ENCODE measurements around the gene RAB4A.

RAB4A gene

GRCh38 chr1:229342656-229343569 is 72.0 kb downstream of the RAB4A start, which contains the start of gene CCSAP:
Gene CCSAP (minus strand): TSS chr1:229343047. CDS start chr1:229342465, 582 bp downstream.
- no peak for TF ChIP-seq CTCF (IDR thresholded peaks at IDR 0.05; ENCODE audit: low read depth, low read length)
- H3K4me3 ChIP-seq (ENCODE audit: low read depth, low read length), result peak within 1 kb of the TSS; percentile 77

DNA sequence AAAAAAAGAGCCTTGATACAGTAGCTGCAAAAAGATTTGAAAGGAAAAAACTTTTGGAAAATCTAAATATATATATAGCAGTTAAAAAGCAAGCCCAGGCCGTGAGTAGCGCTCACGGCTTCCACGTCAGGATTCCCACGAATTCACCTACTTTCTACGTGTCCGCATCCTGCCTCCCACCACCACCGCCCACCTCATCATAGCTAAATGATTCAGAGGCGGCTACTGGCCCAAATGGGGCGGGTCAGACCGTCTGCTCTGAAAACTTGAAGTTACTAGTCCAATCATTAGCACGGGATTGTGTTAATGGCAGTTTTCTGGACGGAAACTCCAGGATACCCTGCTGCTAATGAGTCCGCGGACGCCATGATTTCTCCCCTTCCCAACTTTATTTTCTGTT is 73.2 kb downstream of the RAB4A start:
- H3K4me3 ChIP-seq (ENCODE audit: low read depth, low read length), result no peak overlapping the region
- no peak for TF ChIP-seq CTCF (IDR thresholded peaks at IDR 0.05; ENCODE audit: low read depth, low read length)

GRCh38 chr1:229344937-229345684 is 74.2 kb downstream of the RAB4A start:
- no peak for TF ChIP-seq CTCF (IDR thresholded peaks at IDR 0.05; ENCODE audit: low read depth, low read length)
- no peak overlapping the region for H3K4me3 ChIP-seq (ENCODE audit: low read depth, low read length)

DNA sequence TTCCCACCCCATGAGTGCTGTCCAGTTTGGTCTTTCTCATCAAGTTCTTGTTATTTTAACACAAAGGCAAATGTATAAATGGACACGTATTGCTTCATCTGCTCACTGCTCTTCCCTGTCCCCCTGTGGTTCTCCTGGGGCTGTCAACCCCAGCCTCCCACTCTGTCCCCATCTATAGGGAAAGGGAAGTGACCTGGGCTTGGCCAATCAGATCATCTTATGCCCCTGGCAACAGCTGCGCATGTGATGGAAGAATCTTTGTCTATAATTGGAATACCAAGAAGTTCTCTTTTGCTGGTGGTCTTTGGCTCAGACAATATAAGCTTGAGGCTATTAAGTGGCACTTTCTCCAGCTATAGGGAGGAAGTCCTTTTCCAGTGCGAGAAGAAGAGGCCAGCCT is 76.6 kb downstream of the RAB4A start:
- TF ChIP-seq CTCF (IDR thresholded peaks at IDR 0.05; ENCODE audit: low read depth, low read length), result no peak
- no peak overlapping the region for H3K4me3 ChIP-seq (ENCODE audit: low read depth, low read length)

- no peak for TF ChIP-seq CTCF (IDR thresholded peaks at IDR 0.05; ENCODE audit: low read depth, low read length)
These were observed 78.8 kb downstream of the RAB4A start for GRCh38 chr1:229349463-229350385.

DNA sequence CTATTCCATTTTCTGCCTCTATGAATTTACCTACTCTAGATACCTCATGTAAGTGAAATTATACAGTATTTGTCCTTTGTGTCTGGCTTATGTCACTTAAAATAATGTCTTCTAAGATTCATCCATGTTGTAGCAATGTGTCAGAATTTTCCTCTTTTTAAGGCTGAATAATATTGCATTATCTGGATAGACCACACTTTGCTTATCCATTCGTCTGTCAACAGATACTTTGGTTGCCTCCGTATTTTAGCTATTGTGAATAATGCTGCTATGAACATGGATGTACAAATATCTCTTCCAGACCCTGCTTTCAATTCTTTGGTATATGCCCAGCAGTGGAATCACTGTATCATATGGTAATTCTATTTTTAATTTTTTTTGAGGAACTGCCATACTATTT is 82.1 kb downstream of the RAB4A start:
- TF ChIP-seq CTCF (IDR thresholded peaks at IDR 0.05; ENCODE audit: low read depth, low read length), result no peak
- no peak overlapping the region for H3K4me3 ChIP-seq (ENCODE audit: low read depth, low read length)

More at GRCh38 chr1:229349463-229350385, 78.8 kb downstream of the RAB4A start:
- H3K4me3 ChIP-seq (ENCODE audit: low read depth, low read length), result no peak overlapping the region
